Pancreas (tissue), 10 donors: ENCODE data around the gene TRAPPC6A. TPM values are rescaled to one million over a fixed set of nuclear protein-coding genes. Genes with fewer than 3 reads are reported as not detected.
A peak's percentile ranks its signal among the peaks of the same experiment; 100 is the strongest.

Experiments used
- ATAC-seq, 4 donors: fragments of 200-7000 bp; cut with Tn5 transposase; one replicate each; pipeline versions ENCODE4 v1.8.0 to v1.9.1; 2020; ENCODE audit warnings: mild to moderate bottlenecking in 4 of 4, moderate library complexity in 4 of 4
- DNase-seq, 6 donors: peaks; one replicate each; pipeline ENCODE4 v3.0.0-alpha.2; 2020
- FAIRE-seq: peaks from 2 replicates; lab custom pipeline; 2012; peaks lifted over from hg19 to GRCh38; lab: Jason Lieb, UNC
- H3K27ac ChIP-seq, 4 donors: fragments of 200-600 bp; sonication (generic); 1 replicate in 3 of 4; 2 replicates in 1 of 4; pipeline versions ENCODE4 v1.5.0 to v1.8.0; 2020
- H3K27me3 ChIP-seq, 4 donors: fragments of 200-600 bp; one replicate each; pipeline ENCODE4 v1.8.0; 2021
- H3K36me3 ChIP-seq, 3 donors: fragments of 200-600 bp; sonication (generic) in 1 of 3; one replicate each; pipeline versions ENCODE4 v1.5.0 to v1.8.0; 2020 to 2021
- H3K4me1 ChIP-seq, 3 donors: fragments of 200-600 bp; one replicate each; pipeline ENCODE4 v1.8.0; 2021
- H3K4me3 ChIP-seq, 4 donors: fragments of 200-600 bp; sonication (generic) in 2 of 4; one replicate each; pipeline versions ENCODE4 v1.5.0 to v1.8.0; 2020 to 2021
- H3K9me3 ChIP-seq, 4 donors: fragments of 200-600 bp; one replicate each; pipeline ENCODE4 v1.8.0; 2021
- CTCF ChIP-seq, 4 donors: fragments of 200-600 bp; sonication (generic) in 3 of 4; IDR thresholded peaks; one replicate each; pipeline versions ENCODE4 v1.5.0 to v1.8.0; 2021; ENCODE audit warnings: antibody characterized with exemption in 4 of 4
- WGBS, 2 donors: extraction: QIAGEN DNeasy Blood & Tissue Kit; methylation state at CpG; one replicate each; pipeline ENCODE4 v1.1.7; 2013; 5-methylcytosine and 5-hydroxymethylcytosine counted together
- intact Hi-C, 3 donors: fragments of 100-400 bp; cut with DNase I; formaldehyde crosslinking; loops; one replicate each; pipeline versions ENCODE4 v1.11.1 to v1.14.2; 2022
- polyA plus RNA-seq, 2 donors: library from polyadenylated mRNA; stranded (reverse); fragments of 200-250 nt; gene quantifications; one replicate each; pipeline ENCODE4 v1.2.3, GENCODE V29; 2013
- total RNA-seq, 6 donors: library from RNA; stranded (reverse); fragmentation: NEBNext Ultra II Directional in 4 of 6; extraction: Animal tissue kit (Norgen Biotek cat#: 25700) in 4 of 6; gene quantifications; one replicate each; pipeline versions ENCODE4 v1.2.1 to v1.2.4, GENCODE V29; 2021 to 2023
- donor health status: healthy with polysubstance abuse.
- donor health status: DM: no; HTN: no; CAD: no; lungs with moderate emphysema.
- donor health status: DM: no; HTN: no; CAD: no.
- donor health status: control.
- donor health status: control.
- donor health status: Bipolar disorder and iron deficiency.
- donor health status: DM: yes; HTN: yes; CAD: no.
- donor health status: DM: no; HTN: no; CAD: no.
- donor health status: DM: no; HTN: no; CAD: no.
- donor health status: DM: yes; HTN: yes; CAD: no.

Gene TRAPPC6A
- total and polyA plus RNA-seq, 8 donors, result 9.7 to 37.9 (median 14.1) TPM

- FAIRE-seq (no peak), DNase-seq (peak in 2 of 6 donors; percentile 12 to 38), ATAC-seq (no peak)
- no peaks in the 10 kb centered on the region for H3K9me3 ChIP-seq
- H3K4me3 ChIP-seq, result no peak overlapping the region
- intact Hi-C loops, result no loop called here
- H3K27me3 ChIP-seq, result no peaks in the 10 kb centered on the region
- H3K4me1 ChIP-seq, result peaks cover 0 to 5% (median 5%) of the 10 kb centered on the region in 3 donors
- WGBS, 2 donors, result 79 to 82% methylated on average over 15 of the region's 15 CpGs
- no peak for TF ChIP-seq CTCF (IDR thresholded peaks at IDR 0.05)
- H3K27ac ChIP-seq, result no peak overlapping the region
- H3K36me3 ChIP-seq, result no peaks in the 10 kb centered on the region
Measured at GRCh38 chr19:45163751-45164460, 14.1 kb downstream of the TRAPPC6A start.

GRCh38 chr19:45163156-45163555, 14.9 kb downstream of the TRAPPC6A start:
- peak in 1 of 6 donors; percentile 50 for DNase-seq
- H3K4me3 ChIP-seq, result no peak overlapping the region
- no peak for TF ChIP-seq CTCF (IDR thresholded peaks at IDR 0.05)
- intact Hi-C loops, result no loop called here
- H3K27me3 ChIP-seq, result no peaks in the 10 kb centered on the region
- H3K9me3 ChIP-seq, result no peaks in the 10 kb centered on the region
- no peak for FAIRE-seq
- ATAC-seq, result no peak
- no peaks in the 10 kb centered on the region for H3K36me3 ChIP-seq
- H3K27ac ChIP-seq, result no peak overlapping the region
- peaks cover 0 to 5% (median 5%) of the 10 kb centered on the region in 3 donors for H3K4me1 ChIP-seq
- WGBS, 2 donors, result 83 to 86% methylated on average over 17 of the region's 17 CpGs

GRCh38 chr19:45162608-45163143, 15.4 kb downstream of the TRAPPC6A start:
- intact Hi-C loops, result no loop called here
- no peak overlapping the region for H3K27ac ChIP-seq
- no peak overlapping the region for H3K4me3 ChIP-seq
- FAIRE-seq, result no peak
- WGBS, 2 donors, result 63 to 76% methylated on average over 17 to 18 of the region's 18 CpGs
- ATAC-seq, result no peak
- no peaks in the 10 kb centered on the region for H3K9me3 ChIP-seq
- H3K27me3 ChIP-seq, result no peaks in the 10 kb centered on the region
- peaks cover 0 to 5% (median 5%) of the 10 kb centered on the region in 3 donors for H3K4me1 ChIP-seq
- DNase-seq, result peak in 2 of 6 donors; percentile 11 to 38
- no peak for TF ChIP-seq CTCF (IDR thresholded peaks at IDR 0.05)
- H3K36me3 ChIP-seq, result no peaks in the 10 kb centered on the region

GRCh38 chr19:45161738-45162607, 16.1 kb downstream of the TRAPPC6A start:
- Histone ChIP-seq H3K27ac (no peak overlapping the region), H3K4me3 (no peak overlapping the region), H3K27me3 (no peaks in the 10 kb centered on the region), H3K4me1 (peaks cover 0 to 5% (median 5%) of the 10 kb centered on the region in 3 donors), H3K36me3 (no peaks in the 10 kb centered on the region), H3K9me3 (no peaks in the 10 kb centered on the region)
- TF ChIP-seq CTCF (IDR thresholded peaks at IDR 0.05), result peak in 1 of 4 donors; percentile 12
- intact Hi-C loops, result no loop called here
- peak in 3 of 4 donors; percentile 39 to 58 (median 49) for ATAC-seq
- FAIRE-seq, result no peak
- peak in 2 of 6 donors; percentile 46 to 73 for DNase-seq
- 35 to 42% methylated on average over 28 to 32 of the region's 32 CpGs for WGBS, 2 donors
